HG02943 (cell line): Measurements from ENCODE around the gene PPM1A.

Experiments
- ATAC-seq: cut with Tn5 transposase; IDR thresholded peaks from one replicate; pipeline ENCODE4 v1.9.1; 2021; ENCODE audit warnings: mild to moderate bottlenecking, low read depth, moderate library complexity; ENCODE audit not compliant: unreplicated experiment

PPM1A gene

GRCh38 chr14:60225265-60225664 lies 23.8 kb upstream of the PPM1A start:
- no peak for ATAC-seq

GRCh38 chr14:60226298-60226697 lies 22.7 kb upstream of the PPM1A start:
- ATAC-seq: no peak

- no peak for ATAC-seq
These were observed 21.7 kb upstream of the PPM1A start for GRCh38 chr14:60227291-60227690.

GRCh38 chr14:60229614-60230013 lies 19.4 kb upstream of the PPM1A start:
- no peak for ATAC-seq

- ATAC-seq: no peak
These were observed 16.8 kb upstream of the PPM1A start for GRCh38 chr14:60232185-60232584.

GRCh38 chr14:60233251-60233650 lies 15.8 kb upstream of the PPM1A start:
- ATAC-seq: no peak

- no peak for ATAC-seq
These were observed 15.1 kb upstream of the PPM1A start for GRCh38 chr14:60233891-60234290.

GRCh38 chr14:60235440-60235839 lies 13.6 kb upstream of the PPM1A start:
- ATAC-seq: no peak

- ATAC-seq: no peak
These were observed 10.1 kb upstream of the PPM1A start for GRCh38 chr14:60238955-60239354.

- ATAC-seq: no peak
These were observed 8.7 kb upstream of the PPM1A start for GRCh38 chr14:60240139-60240856.

GRCh38 chr14:60241091-60241490 lies 7.9 kb upstream of the PPM1A start:
- no peak for ATAC-seq

GRCh38 chr14:60242429-60242828 lies 6.6 kb upstream of the PPM1A start:
- no peak for ATAC-seq

- no peak for ATAC-seq
These were observed 3.4 kb upstream of the PPM1A start for GRCh38 chr14:60245380-60246177.

GRCh38 chr14:60247994-60248696 lies 876 bp upstream of the PPM1A start:
- peak; percentile 66 for ATAC-seq

- ATAC-seq: peak; percentile 33
These were observed 568 bp downstream of the PPM1A start for GRCh38 chr14:60249321-60250256.

- ATAC-seq: no peak
These were observed 1.4 kb downstream of the PPM1A start for GRCh38 chr14:60250257-60251035.

GRCh38 chr14:60251877-60252276 lies 2.9 kb downstream of the PPM1A start:
- no peak for ATAC-seq

GRCh38 chr14:60252630-60253029 lies 3.6 kb downstream of the PPM1A start:
- ATAC-seq: no peak

- no peak for ATAC-seq
These were observed 4.6 kb downstream of the PPM1A start for GRCh38 chr14:60253649-60254048.
